Panc1 (cell line): Measurements from ENCODE around the gene SMIM43.

Source experiments
- POLR2AphosphoS5 ChIP-seq: IDR thresholded peaks from 2 replicates; pipeline ENCODE4 v1.6.1; 2012; ENCODE audit warnings: mild to moderate bottlenecking, low read depth, low read length, moderate library complexity
- SIN3A ChIP-seq: IDR thresholded peaks from 2 replicates; pipeline ENCODE4 v1.6.1; 2012; ENCODE audit warnings: low read depth, mild to moderate bottlenecking, low read length, moderate library complexity, borderline replicate concordance; ENCODE audit not compliant: insufficient read depth
- TCF7L2 ChIP-seq: IDR thresholded peaks from 2 replicates; pipeline ENCODE4 v1.6.1; 2011; ENCODE audit warnings: mild to moderate bottlenecking, low read depth, low read length, inconsistent platforms
- TF ChIP-seq, protein P1 (sequence below): fragments of 450-650 bp; IDR thresholded peaks from 2 replicates; pipeline ENCODE4 v1.5.1; 2017; ENCODE audit warnings: mild to moderate bottlenecking
- TF ChIP-seq, protein P2 (sequence below), 2 experiments: IDR thresholded peaks; 2 replicates each; pipeline ENCODE4 v1.6.1; 2011 to 2012; ENCODE audit warnings: low read depth in 2 of 2, control low read depth in 1 of 2, low read length in 1 of 2, mild to moderate bottlenecking in 1 of 2, moderate library complexity in 1 of 2; ENCODE audit not compliant: insufficient read depth in 1 of 2

DNA sequence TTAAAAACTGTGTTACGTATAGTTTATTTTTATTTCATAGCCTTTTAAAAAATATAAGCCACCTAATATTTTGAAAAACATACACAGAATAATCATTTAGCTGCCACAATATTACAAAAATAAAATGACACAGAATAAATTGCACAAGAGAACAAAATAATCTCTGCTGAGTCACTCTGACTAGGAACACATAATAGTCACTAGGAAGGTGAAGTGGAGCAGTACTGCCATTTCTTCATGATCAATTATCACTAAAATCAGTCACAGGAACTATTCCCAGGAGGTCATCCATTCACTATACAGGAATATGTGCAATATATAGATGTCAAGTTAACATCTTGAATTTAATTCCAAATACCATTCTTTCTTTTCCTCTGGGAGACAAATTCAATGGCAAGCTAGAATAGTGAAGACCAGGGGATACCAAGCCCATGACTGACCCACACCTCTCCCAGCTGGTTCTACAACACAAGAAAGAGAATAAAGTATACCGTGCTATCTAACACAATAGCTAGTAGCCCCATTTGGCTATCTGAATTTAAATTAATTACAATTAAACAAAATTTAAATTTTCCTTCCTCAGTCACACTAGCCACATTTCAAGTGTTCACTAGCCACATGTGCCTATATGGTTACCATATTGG lies 5.9 kb downstream of the SMIM43 start:
- TF ChIP-seq, protein P1, sequence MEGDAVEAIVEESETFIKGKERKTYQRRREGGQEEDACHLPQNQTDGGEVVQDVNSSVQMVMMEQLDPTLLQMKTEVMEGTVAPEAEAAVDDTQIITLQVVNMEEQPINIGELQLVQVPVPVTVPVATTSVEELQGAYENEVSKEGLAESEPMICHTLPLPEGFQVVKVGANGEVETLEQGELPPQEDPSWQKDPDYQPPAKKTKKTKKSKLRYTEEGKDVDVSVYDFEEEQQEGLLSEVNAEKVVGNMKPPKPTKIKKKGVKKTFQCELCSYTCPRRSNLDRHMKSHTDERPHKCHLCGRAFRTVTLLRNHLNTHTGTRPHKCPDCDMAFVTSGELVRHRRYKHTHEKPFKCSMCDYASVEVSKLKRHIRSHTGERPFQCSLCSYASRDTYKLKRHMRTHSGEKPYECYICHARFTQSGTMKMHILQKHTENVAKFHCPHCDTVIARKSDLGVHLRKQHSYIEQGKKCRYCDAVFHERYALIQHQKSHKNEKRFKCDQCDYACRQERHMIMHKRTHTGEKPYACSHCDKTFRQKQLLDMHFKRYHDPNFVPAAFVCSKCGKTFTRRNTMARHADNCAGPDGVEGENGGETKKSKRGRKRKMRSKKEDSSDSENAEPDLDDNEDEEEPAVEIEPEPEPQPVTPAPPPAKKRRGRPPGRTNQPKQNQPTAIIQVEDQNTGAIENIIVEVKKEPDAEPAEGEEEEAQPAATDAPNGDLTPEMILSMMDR: no peak
- TF ChIP-seq TCF7L2 (no peak), SIN3A (no peak), POLR2AphosphoS5 (no peak)
- TF ChIP-seq, protein P2, sequence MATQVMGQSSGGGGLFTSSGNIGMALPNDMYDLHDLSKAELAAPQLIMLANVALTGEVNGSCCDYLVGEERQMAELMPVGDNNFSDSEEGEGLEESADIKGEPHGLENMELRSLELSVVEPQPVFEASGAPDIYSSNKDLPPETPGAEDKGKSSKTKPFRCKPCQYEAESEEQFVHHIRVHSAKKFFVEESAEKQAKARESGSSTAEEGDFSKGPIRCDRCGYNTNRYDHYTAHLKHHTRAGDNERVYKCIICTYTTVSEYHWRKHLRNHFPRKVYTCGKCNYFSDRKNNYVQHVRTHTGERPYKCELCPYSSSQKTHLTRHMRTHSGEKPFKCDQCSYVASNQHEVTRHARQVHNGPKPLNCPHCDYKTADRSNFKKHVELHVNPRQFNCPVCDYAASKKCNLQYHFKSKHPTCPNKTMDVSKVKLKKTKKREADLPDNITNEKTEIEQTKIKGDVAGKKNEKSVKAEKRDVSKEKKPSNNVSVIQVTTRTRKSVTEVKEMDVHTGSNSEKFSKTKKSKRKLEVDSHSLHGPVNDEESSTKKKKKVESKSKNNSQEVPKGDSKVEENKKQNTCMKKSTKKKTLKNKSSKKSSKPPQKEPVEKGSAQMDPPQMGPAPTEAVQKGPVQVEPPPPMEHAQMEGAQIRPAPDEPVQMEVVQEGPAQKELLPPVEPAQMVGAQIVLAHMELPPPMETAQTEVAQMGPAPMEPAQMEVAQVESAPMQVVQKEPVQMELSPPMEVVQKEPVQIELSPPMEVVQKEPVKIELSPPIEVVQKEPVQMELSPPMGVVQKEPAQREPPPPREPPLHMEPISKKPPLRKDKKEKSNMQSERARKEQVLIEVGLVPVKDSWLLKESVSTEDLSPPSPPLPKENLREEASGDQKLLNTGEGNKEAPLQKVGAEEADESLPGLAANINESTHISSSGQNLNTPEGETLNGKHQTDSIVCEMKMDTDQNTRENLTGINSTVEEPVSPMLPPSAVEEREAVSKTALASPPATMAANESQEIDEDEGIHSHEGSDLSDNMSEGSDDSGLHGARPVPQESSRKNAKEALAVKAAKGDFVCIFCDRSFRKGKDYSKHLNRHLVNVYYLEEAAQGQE (IDR thresholded peaks at IDR 0.05; ENCODE audit: insufficient read depth in 1 of 2, low read depth in 2 of 2, low read length in 1 of 2): no peak
